ENCODE data around the gene SLC30A4.

The SLC30A4 gene

GRCh38 chr15:45454814-45455213 is 67.7 kb downstream of the SLC30A4 start:
- peak; percentile 46 to 66 (median 62) for DNase-seq (ENCODE audit: low read depth in 2 of 3, low spot score in 1 of 3)

DNA sequence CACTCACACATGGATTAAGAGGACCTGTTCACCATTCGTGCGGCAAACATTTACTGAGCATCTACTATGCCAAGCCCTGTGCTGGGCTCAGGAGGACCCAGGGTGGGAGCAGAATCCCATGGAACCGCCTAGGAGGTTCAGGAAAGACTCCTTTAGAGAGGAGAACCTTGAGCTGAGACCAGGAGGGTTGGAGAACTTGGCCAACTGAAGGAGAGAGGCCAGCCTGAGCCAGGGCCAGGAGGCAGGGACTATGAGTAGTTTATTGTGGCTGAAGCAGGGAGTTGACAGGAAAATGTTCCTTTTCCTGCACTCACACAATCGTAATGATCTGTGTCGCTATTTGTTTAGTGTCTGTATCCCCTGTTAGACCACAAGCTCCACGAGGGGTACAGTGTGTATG is 71.3 kb downstream of the SLC30A4 start:
- DNase-seq (ENCODE audit: low read depth in 2 of 3, low spot score in 1 of 3), result no peak

DNA sequence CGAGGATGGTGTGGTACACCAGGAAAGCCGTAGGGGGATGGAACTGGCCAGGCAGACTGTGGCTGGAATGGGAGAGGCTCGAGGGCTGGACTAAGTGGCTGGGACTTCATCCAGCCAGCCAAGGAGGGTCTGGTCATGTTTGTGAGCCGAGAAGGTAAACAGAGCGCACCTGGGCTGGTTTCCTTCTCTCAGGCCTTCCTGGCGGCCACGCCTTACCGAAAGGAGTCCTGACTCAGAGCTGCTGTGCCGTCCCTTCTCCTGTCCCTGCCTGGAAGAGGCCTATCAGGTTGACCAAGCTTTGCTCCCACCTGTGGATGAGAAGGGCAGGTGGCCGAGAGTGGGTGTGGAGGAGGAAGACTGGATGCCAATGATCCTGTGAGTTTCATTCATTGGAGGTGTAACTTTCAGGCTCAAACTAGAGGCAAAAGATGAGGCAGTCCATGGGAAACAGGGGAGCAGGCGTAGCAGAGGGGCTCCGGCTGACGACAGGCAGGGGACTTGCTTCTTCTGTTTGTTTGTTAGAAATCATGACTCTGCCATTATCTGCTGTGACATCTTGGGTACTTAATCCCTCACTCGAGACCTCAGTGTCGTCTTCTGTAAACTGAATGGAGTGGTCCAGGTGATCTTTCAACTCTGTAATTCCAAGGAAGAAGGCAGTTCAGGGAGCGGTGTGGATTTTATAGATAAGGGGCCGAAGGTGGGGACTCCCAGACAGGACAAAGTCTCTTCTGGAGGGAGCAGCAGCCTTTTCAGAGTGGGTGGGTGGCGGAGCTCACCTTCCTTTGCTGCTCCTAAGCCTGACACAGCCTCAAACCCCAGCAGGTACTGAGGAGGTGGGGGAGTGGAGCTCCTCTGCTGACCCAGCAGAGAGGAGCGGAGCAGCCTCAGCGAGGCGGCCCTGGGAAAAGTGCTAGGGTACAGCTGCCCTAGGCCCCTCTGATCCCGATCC is 72.4 kb downstream of the SLC30A4 start:
- no peak for DNase-seq (ENCODE audit: low read depth in 2 of 3, low spot score in 1 of 3)

DNA sequence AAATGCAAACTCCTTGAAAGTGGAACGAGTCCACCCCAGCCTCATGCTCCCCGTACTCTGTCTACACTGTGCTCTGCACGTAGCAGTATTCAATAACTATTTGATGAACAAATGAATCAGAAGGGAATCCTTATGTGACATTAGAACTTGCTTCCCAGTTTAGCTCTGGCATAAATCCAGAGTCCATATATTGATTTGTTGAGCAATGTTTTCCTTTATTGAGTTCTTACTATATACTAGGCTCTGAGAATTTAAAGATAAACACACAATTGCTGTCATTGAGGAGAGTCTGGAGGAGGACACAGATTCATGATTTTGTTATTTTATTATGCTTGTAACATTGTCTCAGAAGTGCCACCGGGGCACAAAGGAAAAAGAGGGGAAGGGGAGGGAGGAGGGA is 73.2 kb downstream of the SLC30A4 start:
- DNase-seq (ENCODE audit: low read depth in 2 of 3, low spot score in 1 of 3), result no peak

DNA sequence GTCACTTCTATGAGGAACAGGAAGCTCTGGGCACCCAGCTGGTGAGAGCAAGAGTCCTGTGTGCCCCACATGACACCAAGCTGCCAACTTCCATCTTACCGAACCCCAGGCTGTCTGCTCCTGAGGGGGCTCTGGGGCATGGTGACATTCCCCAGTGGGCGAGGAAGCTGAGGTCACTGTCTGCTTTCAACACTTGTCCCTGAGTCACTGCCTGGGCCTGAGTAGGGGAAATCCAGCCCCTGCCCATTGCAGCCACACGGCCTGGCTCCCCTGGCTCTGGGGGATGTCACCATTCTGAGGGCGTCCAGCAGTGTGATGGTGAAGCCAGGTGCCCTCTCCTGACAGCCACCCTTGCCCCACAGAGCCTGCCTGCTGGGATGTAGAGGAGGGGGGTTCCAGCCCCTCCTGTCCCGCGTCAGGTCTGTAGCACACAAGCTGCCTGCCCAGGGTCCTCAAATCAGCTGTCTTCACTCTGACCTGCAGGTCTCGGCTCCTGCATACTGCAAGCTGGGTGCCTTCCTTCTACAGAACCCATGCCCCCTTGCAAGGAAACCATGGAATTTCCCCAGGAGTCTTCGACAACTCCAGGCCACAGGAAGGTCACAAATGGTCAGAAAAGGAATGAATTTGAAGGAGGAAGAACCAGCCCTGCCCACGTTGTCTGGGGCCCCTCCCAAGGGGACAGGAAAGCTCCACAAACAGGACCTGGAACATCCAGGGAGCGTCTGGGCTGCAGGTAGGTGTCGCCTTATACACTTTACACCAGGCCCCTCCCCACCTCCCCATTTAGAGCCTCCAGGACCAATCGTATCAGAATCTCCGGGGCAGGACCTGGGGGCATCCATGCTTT is 74.3 kb downstream of the SLC30A4 start:
- DNase-seq (ENCODE audit: low read depth in 2 of 3, low spot score in 1 of 3), result no peak

GRCh38 chr15:45443645-45444044 is 78.9 kb downstream of the SLC30A4 start:
- no peak for DNase-seq (ENCODE audit: low read depth in 2 of 3, low spot score in 1 of 3)

DNA sequence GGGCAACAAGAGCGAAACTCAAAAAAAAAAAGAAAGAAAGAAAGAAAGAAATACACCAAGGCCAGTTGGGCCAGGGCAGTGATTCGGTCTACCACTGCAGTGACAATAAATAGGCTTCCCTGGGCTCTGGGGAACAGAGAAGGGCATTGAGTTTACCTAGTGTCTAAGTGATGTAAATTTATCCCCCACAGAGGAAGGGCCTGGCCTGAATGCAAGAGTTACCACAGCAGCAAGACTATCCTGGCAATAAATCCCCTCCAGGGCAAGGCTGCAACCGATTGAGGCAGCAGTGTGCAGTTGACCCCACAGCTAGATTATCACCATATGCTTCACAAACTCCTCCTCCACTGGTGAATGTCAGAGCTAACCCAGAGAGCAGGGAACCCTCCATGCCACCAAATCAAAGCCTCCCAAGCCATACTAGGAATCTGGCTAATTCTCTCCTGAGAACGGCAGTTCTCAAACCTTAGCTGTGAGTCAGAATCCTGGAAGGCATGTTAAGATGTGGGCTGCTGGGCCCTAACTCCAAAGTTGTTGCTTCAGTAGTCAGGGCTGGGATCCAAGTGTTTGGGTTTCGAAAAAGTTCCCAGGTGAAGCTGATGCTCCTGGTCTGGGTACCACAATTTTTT is 79.9 kb downstream of the SLC30A4 start:
- no peak for DNase-seq (ENCODE audit: low read depth in 2 of 3, low spot score in 1 of 3)

GRCh38 chr15:45441686-45442085 is 80.9 kb downstream of the SLC30A4 start:
- DNase-seq (ENCODE audit: low read depth in 2 of 3, low spot score in 1 of 3), result no peak

DNA sequence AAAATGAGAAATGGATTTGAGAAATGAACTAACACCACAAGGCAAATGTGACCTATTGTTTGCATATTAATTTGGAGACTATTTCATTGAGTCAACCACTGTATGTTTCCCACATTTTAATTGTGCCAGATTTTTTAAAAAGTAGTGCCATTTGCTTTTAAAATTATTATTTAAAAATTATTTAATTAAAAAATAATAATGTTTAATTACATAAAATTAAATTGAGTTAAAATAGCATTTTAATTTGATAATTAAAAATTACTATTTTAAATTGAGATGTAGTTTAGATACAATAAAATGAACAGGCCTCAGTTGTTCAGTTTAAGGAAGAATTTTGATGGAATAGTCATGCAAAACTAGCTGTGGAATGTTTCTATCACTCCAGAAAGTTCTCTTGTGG is 81.5 kb downstream of the SLC30A4 start:
- no peak for DNase-seq (ENCODE audit: low read depth in 2 of 3, low spot score in 1 of 3)

GRCh38 chr15:45439521-45440260 is 82.9 kb downstream of the SLC30A4 start:
- DNase-seq (ENCODE audit: low read depth in 2 of 3, low spot score in 1 of 3), result no peak

- DNase-seq (ENCODE audit: low read depth in 2 of 3, low spot score in 1 of 3), result no peak
Observed at GRCh38 chr15:45435124-45435903, 87.2 kb downstream of the SLC30A4 start.

- no peak for DNase-seq (ENCODE audit: low read depth in 2 of 3, low spot score in 1 of 3)
Observed at GRCh38 chr15:45434078-45434567, 88.4 kb downstream of the SLC30A4 start.

DNA sequence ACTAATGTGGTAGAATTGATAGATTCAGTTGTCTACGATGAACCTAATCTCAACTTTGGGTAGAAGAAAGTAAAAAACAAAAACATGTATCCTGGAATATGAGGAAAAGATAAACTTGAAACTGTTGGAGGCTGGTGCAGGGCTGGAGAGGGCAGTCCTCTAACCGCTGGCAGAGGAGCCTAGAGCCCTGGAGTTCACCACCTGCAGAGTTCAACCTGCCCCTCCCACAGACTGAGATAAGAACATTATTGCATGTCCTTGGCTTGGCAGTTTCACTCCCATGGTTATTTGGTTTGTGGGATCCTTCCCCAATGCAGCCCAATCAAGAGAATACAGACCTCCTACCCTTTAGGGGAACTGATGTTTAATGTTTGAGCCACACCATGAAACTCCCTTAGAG is 91.0 kb downstream of the SLC30A4 start:
- no peak for DNase-seq (ENCODE audit: low read depth in 2 of 3, low spot score in 1 of 3)

GRCh38 chr15:45429941-45430792 is 92.4 kb downstream of the SLC30A4 start:
- peak; percentile 59 to 85 (median 77) for DNase-seq (ENCODE audit: low read depth in 2 of 3, low spot score in 1 of 3)
